ENCODE results near the gene ZDHHC11B.
A peak's percentile ranks its signal among the peaks of the same experiment; 100 is the strongest.
"Not testable (repeated sequence)": the region's sequence is repeated elsewhere in the genome, so short reads cannot be mapped to it uniquely, and the experiment has no call there.

The ZDHHC11B gene

GRCh38 chr5:717143-717542 lies 67.4 kb downstream of the ZDHHC11B start:
- DNase-seq (ENCODE audit: low read depth) = no peak

- not testable (repeated sequence) for DNase-seq (ENCODE audit: low read depth)
These were observed 67.8 kb downstream of the ZDHHC11B start for GRCh38 chr5:716740-717139.

- not testable (repeated sequence) for DNase-seq (ENCODE audit: low read depth)
These were observed 68.9 kb downstream of the ZDHHC11B start for GRCh38 chr5:715636-716035.

GRCh38 chr5:714215-715118 lies 70.1 kb downstream of the ZDHHC11B start:
- DNase-seq (ENCODE audit: low read depth) = not testable (repeated sequence)

- DNase-seq (ENCODE audit: low read depth) = not testable (repeated sequence)
These were observed 70.8 kb downstream of the ZDHHC11B start for GRCh38 chr5:713686-714085.

GRCh38 chr5:708848-709517 lies 75.5 kb downstream of the ZDHHC11B start:
- not testable (repeated sequence) for DNase-seq (ENCODE audit: low read depth)

GRCh38 chr5:708374-708773 lies 76.2 kb downstream of the ZDHHC11B start:
- DNase-seq (ENCODE audit: low read depth) = not testable (repeated sequence)

GRCh38 chr5:706127-706526 lies 78.4 kb downstream of the ZDHHC11B start:
- not testable (repeated sequence) for DNase-seq (ENCODE audit: low read depth)

- not testable (repeated sequence) for DNase-seq (ENCODE audit: low read depth)
These were observed 87.5 kb downstream of the ZDHHC11B start for GRCh38 chr5:696753-697702.

- DNase-seq (ENCODE audit: low read depth) = not testable (repeated sequence)
These were observed 88.3 kb downstream of the ZDHHC11B start for GRCh38 chr5:696191-696590.

GRCh38 chr5:695475-695874 lies 89.1 kb downstream of the ZDHHC11B start:
- not testable (repeated sequence) for DNase-seq (ENCODE audit: low read depth)

- not testable (repeated sequence) for DNase-seq (ENCODE audit: low read depth)
These were observed 90.5 kb downstream of the ZDHHC11B start for GRCh38 chr5:694042-694431.

GRCh38 chr5:693271-694041 lies 91.1 kb downstream of the ZDHHC11B start, which contains the start of gene TPPP:
Gene TPPP, minus strand, starts transcription at chr5:693352. Its CDS starts 15,292 bp downstream, at chr5:678060.
- peak; percentile 65 for DNase-seq (ENCODE audit: low read depth)

GRCh38 chr5:692529-693041 lies 91.9 kb downstream of the ZDHHC11B start:
- not testable (repeated sequence) for DNase-seq (ENCODE audit: low read depth)

GRCh38 chr5:691817-692528 lies 92.6 kb downstream of the ZDHHC11B start:
- DNase-seq (ENCODE audit: low read depth) = no peak

GRCh38 chr5:691049-691448 lies 93.5 kb downstream of the ZDHHC11B start:
- DNase-seq (ENCODE audit: low read depth) = not testable (repeated sequence)

- DNase-seq (ENCODE audit: low read depth) = not testable (repeated sequence)
These were observed 94.2 kb downstream of the ZDHHC11B start for GRCh38 chr5:690293-690692.

- DNase-seq (ENCODE audit: low read depth) = not testable (repeated sequence)
These were observed 96.0 kb downstream of the ZDHHC11B start for GRCh38 chr5:688348-689010.

- DNase-seq (ENCODE audit: low read depth) = not testable (repeated sequence)
These were observed 97.6 kb downstream of the ZDHHC11B start for GRCh38 chr5:686936-687335.
